Glutamatergic neuron (in vitro differentiated cells): ENCODE results near the gene BAG2. TPM values are rescaled to one million over a fixed set of nuclear protein-coding genes. Genes with fewer than 3 reads are reported as not detected.
A peak's percentile ranks its signal among the peaks of the same experiment; 100 is the strongest.

Experiments used
- DNase-seq: peaks from one replicate; pipeline ENCODE4 v3.0.0; 2022
- H3K27ac Mint-ChIP-seq: one replicate; pipeline ENCODE4 v1.8.0; 2020; ENCODE audit warnings: mild to moderate bottlenecking, mixed read lengths, inconsistent platforms; ENCODE audit not compliant: unreplicated experiment
- H3K27me3 Mint-ChIP-seq: one replicate; pipeline ENCODE4 v1.8.0; 2020; ENCODE audit warnings: mild to moderate bottlenecking, moderate library complexity, mixed read lengths, inconsistent platforms; ENCODE audit not compliant: unreplicated experiment
- H3K36me3 Mint-ChIP-seq: one replicate; pipeline ENCODE4 v1.8.0; 2020; ENCODE audit warnings: mild to moderate bottlenecking, mixed read lengths, inconsistent platforms; ENCODE audit not compliant: unreplicated experiment
- H3K4me1 Mint-ChIP-seq: one replicate; pipeline ENCODE4 v1.8.0; 2020; ENCODE audit warnings: mild to moderate bottlenecking, low read depth, mixed read lengths, inconsistent platforms; ENCODE audit not compliant: unreplicated experiment
- H3K4me3 Mint-ChIP-seq: one replicate; pipeline ENCODE4 v1.8.0; 2020; ENCODE audit warnings: mild to moderate bottlenecking, mixed read lengths, inconsistent platforms; ENCODE audit not compliant: unreplicated experiment
- H3K9me3 Mint-ChIP-seq: one replicate; pipeline ENCODE4 v1.8.0; 2020; ENCODE audit warnings: mild to moderate bottlenecking, moderate library complexity, mixed read lengths, inconsistent platforms; ENCODE audit not compliant: unreplicated experiment
- total RNA-seq: library from RNA; stranded (reverse); fragmentation: NEBNext Ultra II Directional; extraction: Animal tissue kit (Norgen Biotek cat#: 25700); gene quantifications from one replicate; pipeline ENCODE4 v1.2.1, GENCODE V29; 2021; ENCODE audit not compliant: unreplicated experiment
- TF ChIP-seq, protein P1 (sequence below): fragments of 200-600 bp; sonication (generic); IDR thresholded peaks from one replicate; pipeline ENCODE4 v1.5.0; 2021; ENCODE audit not compliant: partially characterized antibody, unreplicated experiment

The BAG2 gene
- total RNA-seq, 1 donor from 2014 or later = 1.2 TPM

DNA sequence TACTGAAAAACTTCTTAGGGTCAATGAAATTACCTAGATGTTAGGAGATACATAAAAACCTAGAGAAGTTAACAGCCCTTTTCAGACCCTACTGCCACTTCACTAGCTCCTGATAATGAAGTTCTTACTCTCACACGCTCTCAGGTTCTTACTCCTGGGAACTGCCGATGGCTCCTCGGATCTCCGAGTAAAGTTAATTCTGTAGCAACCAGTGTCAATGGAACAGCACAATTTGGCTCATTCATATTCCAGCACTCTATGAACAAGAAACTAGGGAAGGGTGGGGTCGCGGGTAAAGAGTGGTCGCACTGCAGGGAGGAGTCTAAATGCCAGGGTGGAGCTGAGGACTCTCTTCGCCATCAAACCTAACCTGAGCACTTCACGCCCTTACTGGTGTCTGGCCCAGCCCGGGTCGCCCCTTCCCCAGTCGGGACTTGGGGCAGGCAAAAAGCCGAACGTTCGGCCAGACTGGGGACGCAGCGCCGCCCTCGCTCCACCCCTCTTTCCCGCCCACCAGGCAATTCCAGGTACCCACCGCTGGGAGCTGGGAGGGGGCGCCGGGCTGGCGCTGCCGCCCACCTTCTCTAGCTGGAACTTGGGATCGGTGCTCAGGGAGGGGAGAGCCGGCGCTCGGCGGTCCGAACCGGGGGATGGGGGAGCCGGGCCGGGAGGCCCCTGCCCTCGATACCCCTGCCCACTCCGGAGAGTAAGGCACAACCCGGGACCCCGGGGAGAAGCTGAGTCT is 49.2 kb downstream of the BAG2 start:
- TF ChIP-seq, protein P1, sequence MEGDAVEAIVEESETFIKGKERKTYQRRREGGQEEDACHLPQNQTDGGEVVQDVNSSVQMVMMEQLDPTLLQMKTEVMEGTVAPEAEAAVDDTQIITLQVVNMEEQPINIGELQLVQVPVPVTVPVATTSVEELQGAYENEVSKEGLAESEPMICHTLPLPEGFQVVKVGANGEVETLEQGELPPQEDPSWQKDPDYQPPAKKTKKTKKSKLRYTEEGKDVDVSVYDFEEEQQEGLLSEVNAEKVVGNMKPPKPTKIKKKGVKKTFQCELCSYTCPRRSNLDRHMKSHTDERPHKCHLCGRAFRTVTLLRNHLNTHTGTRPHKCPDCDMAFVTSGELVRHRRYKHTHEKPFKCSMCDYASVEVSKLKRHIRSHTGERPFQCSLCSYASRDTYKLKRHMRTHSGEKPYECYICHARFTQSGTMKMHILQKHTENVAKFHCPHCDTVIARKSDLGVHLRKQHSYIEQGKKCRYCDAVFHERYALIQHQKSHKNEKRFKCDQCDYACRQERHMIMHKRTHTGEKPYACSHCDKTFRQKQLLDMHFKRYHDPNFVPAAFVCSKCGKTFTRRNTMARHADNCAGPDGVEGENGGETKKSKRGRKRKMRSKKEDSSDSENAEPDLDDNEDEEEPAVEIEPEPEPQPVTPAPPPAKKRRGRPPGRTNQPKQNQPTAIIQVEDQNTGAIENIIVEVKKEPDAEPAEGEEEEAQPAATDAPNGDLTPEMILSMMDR = peak; percentile 59
- peak overlapping the region; percentile 24 for H3K27ac Mint-ChIP-seq
- peaks cover 4% of the 10 kb centered on the region for H3K4me1 Mint-ChIP-seq
- DNase-seq = peak; percentile 74
- no peaks in the 10 kb centered on the region for H3K27me3 Mint-ChIP-seq
- H3K9me3 Mint-ChIP-seq = peaks cover 4% of the 10 kb centered on the region
- peak overlapping the region; percentile 93 for H3K4me3 Mint-ChIP-seq
- no peaks in the 10 kb centered on the region for H3K36me3 Mint-ChIP-seq

DNA sequence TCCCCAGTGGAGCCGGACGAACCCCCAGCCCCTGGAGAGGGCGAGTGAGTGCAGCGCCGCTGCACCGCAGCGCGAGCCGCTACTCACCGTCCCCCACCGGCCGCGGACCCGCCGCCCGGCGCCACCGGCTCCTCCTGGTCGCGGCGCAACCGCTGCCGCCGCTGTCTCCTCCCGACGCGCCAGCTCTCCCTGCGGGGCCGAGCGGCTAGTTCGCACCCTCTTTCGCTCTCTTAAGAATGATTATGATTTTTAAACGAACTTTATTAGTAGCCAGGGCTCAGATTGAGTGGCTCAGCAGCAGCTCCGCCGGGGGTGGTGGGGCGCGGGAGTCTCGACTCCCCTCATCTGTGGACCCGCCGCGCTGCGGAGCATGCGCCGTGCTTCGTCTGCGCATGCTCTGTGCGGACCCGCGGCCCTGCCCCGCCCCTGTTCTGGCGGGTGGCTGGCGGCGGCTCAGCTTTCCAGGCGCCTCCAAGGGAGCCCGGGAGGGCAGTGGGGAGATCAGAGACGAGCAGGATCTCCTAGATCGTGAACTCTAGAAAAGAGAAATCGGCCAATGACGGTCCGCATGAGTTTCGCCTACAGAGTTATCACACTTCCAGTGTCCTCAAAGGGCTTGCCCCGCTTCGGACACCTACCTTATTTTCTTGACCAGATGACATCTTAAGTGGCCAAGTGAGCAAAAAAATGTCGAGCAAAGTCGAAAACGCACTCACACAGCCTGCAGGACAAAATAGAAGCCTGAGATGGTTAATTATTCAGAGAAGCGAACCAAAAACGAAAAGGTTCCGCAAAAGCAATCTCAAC is 50.0 kb downstream of the BAG2 start, which contains the start of gene RAB23:
TSS of gene RAB23 (minus strand) at position 372 of the 807 bp plus-strand sequence. CDS start 11,927 bp downstream, outside the sequence.
- Mint-ChIP-seq H3K4me3 (peak within 1 kb of the TSS; percentile 97), H3K27me3 (no peaks in the 10 kb centered on the region), H3K9me3 (peaks cover 4% of the 10 kb centered on the region), H3K36me3 (no peaks in the 10 kb centered on the region), H3K4me1 (peaks cover 5% of the 10 kb centered on the region), H3K27ac (peak within 1 kb of the TSS; percentile 86)
- DNase-seq = peak; percentile 88
- TF ChIP-seq, protein P1 = peak; percentile 2

- H3K27ac Mint-ChIP-seq = no peak overlapping the region
- TF ChIP-seq, protein P1 = no peak
- peak overlapping the region; percentile 97 for H3K4me3 Mint-ChIP-seq
- H3K9me3 Mint-ChIP-seq = peaks cover 4% of the 10 kb centered on the region
- no peak for DNase-seq
- peaks cover 5% of the 10 kb centered on the region for H3K4me1 Mint-ChIP-seq
- no peaks in the 10 kb centered on the region for H3K36me3 Mint-ChIP-seq
- H3K27me3 Mint-ChIP-seq = no peaks in the 10 kb centered on the region
These were observed 50.6 kb downstream of the BAG2 start for GRCh38 chr6:57222743-57223077.

DNA sequence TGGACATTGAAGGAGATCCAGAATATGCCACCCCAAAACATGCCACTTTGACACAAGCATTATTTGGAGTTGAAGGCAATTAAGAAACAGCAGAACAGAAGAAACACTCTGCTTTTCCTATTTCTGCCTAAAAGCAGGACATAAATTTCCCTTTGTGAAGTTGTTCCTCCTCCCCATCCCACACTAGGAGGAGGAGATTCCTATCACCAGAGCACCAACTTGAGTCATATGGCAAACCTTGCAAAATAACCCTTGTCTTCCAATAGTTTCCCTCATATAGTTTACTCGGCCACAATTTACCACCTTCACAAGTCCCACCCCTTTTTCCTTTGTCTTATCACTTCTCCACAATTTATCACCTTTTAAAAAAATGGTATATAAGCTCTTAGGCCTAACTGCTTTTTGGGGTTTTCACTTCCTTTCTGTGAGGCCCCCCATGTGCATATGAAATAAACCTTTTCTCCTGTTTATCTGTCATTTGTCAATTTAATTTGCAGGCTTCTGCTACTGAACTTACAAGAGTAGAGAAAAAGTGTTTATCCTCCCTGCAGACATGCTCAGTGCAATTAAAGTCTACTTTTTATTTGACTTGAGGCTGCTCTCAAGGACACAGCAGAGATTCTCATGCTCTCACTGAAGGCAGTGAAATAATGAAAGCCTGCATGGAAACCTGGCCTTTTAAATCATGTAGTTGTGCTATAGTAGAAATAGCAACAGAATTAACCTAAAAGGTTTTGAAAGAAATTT is 52.8 kb downstream of the BAG2 start:
- H3K36me3 Mint-ChIP-seq = no peaks in the 10 kb centered on the region
- H3K27ac Mint-ChIP-seq = no peak overlapping the region
- DNase-seq = no peak
- H3K4me1 Mint-ChIP-seq = peaks cover 5% of the 10 kb centered on the region
- peaks cover 4% of the 10 kb centered on the region for H3K9me3 Mint-ChIP-seq
- no peak overlapping the region for H3K4me3 Mint-ChIP-seq
- TF ChIP-seq, protein P1 = no peak
- H3K27me3 Mint-ChIP-seq = no peaks in the 10 kb centered on the region
